Measurements from ENCODE around the gene SLC38A5. TPM values are rescaled to one million over a fixed set of nuclear protein-coding genes. Genes with fewer than 3 reads are reported as not detected.

The SLC38A5 gene
- total and polyA plus RNA-seq, 2 of the 13 experiments (the other 11 are each of a cell fraction or from before 2014, with no cell fraction given) = 46.1 to 73.4 TPM

- Histone ChIP-seq H3K27me3 (ENCODE audit: control insufficient read depth in 1 of 2, insufficient read depth in 2 of 2, low read length in 2 of 2) (no peaks in the 10 kb centered on the region), H3K4me2 (ENCODE audit: low read depth, low read length) (peak within 1 kb of the TSS; percentile 70), H3K4me1 (ENCODE audit: insufficient read depth, low read length) (peaks cover 10% of the 10 kb centered on the region), H4K20me1 (ENCODE audit: insufficient read depth, low read length) (no peaks in the 10 kb centered on the region), H3K4me3 (replicated peaks in 1 of 3; ENCODE audit: insufficient read depth in 1 of 3, low read depth in 2 of 3, low read length in 3 of 3) (peak within 1 kb of the TSS; percentile 58 to 77 (median 73)), H3K27ac (ENCODE audit: extremely low read length, insufficient read depth, low read length) (peak within 1 kb of the TSS; percentile 38), H3K79me2 (ENCODE audit: insufficient read depth, low read length) (no peaks in the 10 kb centered on the region), H3K9ac (ENCODE audit: insufficient read depth, low read depth, low read length) (peak within 1 kb of the TSS; percentile 63), H2AFZ (ENCODE audit: low read length) (peak within 1 kb of the TSS; percentile 5), H3K9me3 (ENCODE audit: low read length) (no peaks in the 10 kb centered on the region), H3K36me3 (replicated peaks in 1 of 2; ENCODE audit: control insufficient read depth in 1 of 2, insufficient read depth in 2 of 2, low read length in 2 of 2) (no peaks in the 10 kb centered on the region)
- in situ Hi-C loops (cut with HindIII; ENCODE audit: extremely low pct_ligation_motif_present, low pct_unique_long_range_greater_than_20kb) (no loop called here), intact Hi-C loops (cut with micrococcal nuclease; ENCODE audit: unreplicated experiment) (loop anchor here (5.0 kb wide), 1 partner anchor 36 kb away; the partner anchor contains the start of gene SLC38A5)
- WGBS (ENCODE audit: low lambda C conversion rate) = 5% methylated on average over 3 of the region's 65 CpGs
- CTCF ChIA-PET (ENCODE audit: low intra/inter-chr PET ratio, low total read pairs) = no interaction called here
- no peak for FAIRE-seq
- DNase-seq (ENCODE audit: low spot score) = peak; percentile 35
- peak; percentile 94 for ATAC-seq
- BruUV-seq (replicated peaks) = TSS peak; percentile 62
- POLR2A ChIA-PET = interaction anchor here (0.8 kb wide), 1 partner anchor 13 kb away, joined by 4 read pairs; the partner anchor contains the start of gene EBP
- TF ChIP-seq HNRNPK (IDR thresholded peaks at IDR 0.05; ENCODE audit: low read depth, low read length, poor library complexity, severe bottlenecking) (peak; percentile 42), SALL1 (CRISPR knock-in tag; IDR thresholded peaks at IDR 0.05) (no peak; the same call in 1 of the 2 replicates), ZFY (CRISPR knock-in tag; IDR thresholded peaks at IDR 0.05) (peak; percentile 73), SIX1 (CRISPR knock-in tag; IDR thresholded peaks at IDR 0.05; ENCODE audit: borderline replicate concordance) (no peak), PHF8 (CRISPR knock-in tag; IDR thresholded peaks at IDR 0.05) (peak; percentile 51), SAP130 (CRISPR knock-in tag; IDR thresholded peaks at IDR 0.05; ENCODE audit: low read depth) (peak; percentile 13; the same call in 1 of the 2 replicates), HMGXB4 (CRISPR knock-in tag; IDR thresholded peaks at IDR 0.05; ENCODE audit: borderline replicate concordance in 1 of 2, low read depth in 1 of 2) (0 out of 4 replicates have a peak, but pooled peaks of 1 of the 2 experiments have one; percentile 28), KDM2A (CRISPR knock-in tag; IDR thresholded peaks at IDR 0.05; ENCODE audit: borderline replicate concordance, low read depth) (peak; percentile 33; the same call in 1 of the 2 replicates), NR2C2 (CRISPR knock-in tag; IDR thresholded peaks at IDR 0.05; ENCODE audit: borderline replicate concordance) (no peak), SNAPC2 (CRISPR knock-in tag; IDR thresholded peaks at IDR 0.05) (no peak), THAP11 (CRISPR knock-in tag; IDR thresholded peaks at IDR 0.05) (no peak), UBTF (CRISPR knock-in tag; IDR thresholded peaks at IDR 0.05) (no peak; the same call in 1 of the 2 replicates), ZNF770 (CRISPR knock-in tag; IDR thresholded peaks at IDR 0.05) (peak; percentile 38; the same call in 1 of the 2 replicates), IKZF1 (IDR thresholded peaks at IDR 0.05) (no peak), RBFOX2 (IDR thresholded peaks at IDR 0.05; ENCODE audit: low read depth, low read length) (0 out of 2 replicates have a peak, but pooled peaks have one; percentile 31), SIN3A (IDR thresholded peaks at IDR 0.05; ENCODE audit: borderline replicate concordance, low read depth, low read length) (no peak)
These were observed 38.6 kb upstream of the SLC38A5 start, which contains the start of gene PORCN for GRCh38 chrX:48508400-48509244. Gene PORCN (plus strand): TSS chrX:48508992. CDS start chrX:48509821, 829 bp downstream.

Measured in HepG2 (cell line).